SK-N-MC (cell line): ENCODE results near the gene SPRING1.

Source experiments
- EZH2 ChIP-seq: fragments of 200-600 bp; sonication (generic); IDR thresholded peaks from one replicate; pipeline ENCODE4 v1.6.1; 2017; ENCODE audit warnings: antibody characterized with exemption
- FOXP2 ChIP-seq: optimal IDR thresholded peaks from 2 replicates; pipeline ENCODE3; 2011; ENCODE audit warnings: mild to moderate bottlenecking, moderate library complexity; ENCODE audit not compliant: insufficient read depth; ENCODE audit errors: extremely low read length, control extremely low read depth
- POLR2AphosphoS5 ChIP-seq: IDR thresholded peaks from 2 replicates; pipeline ENCODE4 v1.6.1; 2012; ENCODE audit warnings: mild to moderate bottlenecking, low read depth, low read length, borderline replicate concordance

DNA sequence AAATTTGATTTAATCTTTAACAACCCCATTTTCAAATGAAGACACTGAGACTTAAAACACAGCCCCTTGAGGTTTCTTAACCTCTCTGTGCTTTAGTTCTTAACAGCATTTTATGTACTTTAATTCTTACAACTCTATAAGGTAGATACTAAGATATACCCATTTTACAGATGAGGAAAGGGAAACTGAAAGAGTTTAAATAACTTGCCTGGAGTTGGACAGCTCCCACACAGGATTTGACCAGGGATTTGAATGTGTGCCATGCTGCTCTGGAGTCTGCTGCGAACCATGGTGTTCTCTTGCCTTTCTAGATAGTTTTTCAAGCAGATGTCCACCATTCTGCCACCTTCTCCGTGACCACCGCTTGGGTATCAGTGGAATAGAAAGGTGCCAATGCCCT is 28.4 kb upstream of the SPRING1 start:
- TF ChIP-seq EZH2 (no peak), FOXP2 (no peak), POLR2AphosphoS5 (no peak)
